ENCODE results near the gene KLHL34.

The KLHL34 gene

GRCh38 chrX:21658152-21658737 is at the start of gene KLHL34:
KLHL34 (minus strand) TSS chrX:21658330; CDS start chrX:21657788, 542 bp downstream.
- no peak for DNase-seq

- no peak for DNase-seq
These were observed 47.1 kb upstream of the KLHL34 start for GRCh38 chrX:21705225-21705624.

- DNase-seq: no peak
These were observed 44.6 kb upstream of the KLHL34 start for GRCh38 chrX:21702725-21703124.

GRCh38 chrX:21700967-21701366 is 42.8 kb upstream of the KLHL34 start:
- DNase-seq: no peak

- DNase-seq: no peak
These were observed 42.1 kb upstream of the KLHL34 start for GRCh38 chrX:21700275-21700674.

GRCh38 chrX:21699136-21699535 is 41.0 kb upstream of the KLHL34 start:
- DNase-seq: no peak

GRCh38 chrX:21698272-21698671 is 40.1 kb upstream of the KLHL34 start:
- no peak for DNase-seq

- no peak for DNase-seq
These were observed 33.4 kb upstream of the KLHL34 start for GRCh38 chrX:21691512-21692018.

GRCh38 chrX:21683941-21684340 is 25.8 kb upstream of the KLHL34 start:
- DNase-seq: no peak

- DNase-seq: no peak
These were observed 20.0 kb upstream of the KLHL34 start for GRCh38 chrX:21678048-21678612.

- no peak for DNase-seq
These were observed 17.8 kb upstream of the KLHL34 start for GRCh38 chrX:21675931-21676330.

- peak in 1 of 2 experiments; percentile 0 for DNase-seq
These were observed 16.5 kb upstream of the KLHL34 start for GRCh38 chrX:21674430-21675186.

GRCh38 chrX:21666679-21667078 is 8.5 kb upstream of the KLHL34 start:
- DNase-seq: no peak

- DNase-seq: no peak
These were observed 8.1 kb upstream of the KLHL34 start for GRCh38 chrX:21666252-21666651.

- DNase-seq: no peak
These were observed 4.6 kb upstream of the KLHL34 start for GRCh38 chrX:21662761-21663160.

- no peak for DNase-seq
These were observed 3.2 kb upstream of the KLHL34 start for GRCh38 chrX:21661316-21661715.

GRCh38 chrX:21660156-21660555 is 2.0 kb upstream of the KLHL34 start:
- DNase-seq: no peak

GRCh38 chrX:21659320-21659719 is 1.2 kb upstream of the KLHL34 start:
- DNase-seq: no peak

GRCh38 chrX:21658746-21659145 is 616 bp upstream of the KLHL34 start:
- DNase-seq: no peak

- DNase-seq: no peak
These were observed 595 bp downstream of the KLHL34 start for GRCh38 chrX:21657318-21658151.

GRCh38 chrX:21656587-21657317 is 1.4 kb downstream of the KLHL34 start:
- DNase-seq: no peak

- no peak for DNase-seq
These were observed 2.1 kb downstream of the KLHL34 start for GRCh38 chrX:21655901-21656586.
